ENCODE results near the gene ZNF197.
"Not testable (repeated sequence)": the region's sequence is repeated elsewhere in the genome, so short reads cannot be mapped to it uniquely, and the experiment has no call there.

Gene ZNF197

GRCh38 chr3:44624749-44625480, at the start of gene ZNF197:
ZNF197 (plus strand) TSS chr3:44625036; CDS start chr3:44629155, 4,119 bp downstream.
- peak; percentile 89 for DNase-seq

- no peak for DNase-seq
Observed at GRCh38 chr3:44576613-44577012, 48.2 kb upstream of the ZNF197 start.

DNA sequence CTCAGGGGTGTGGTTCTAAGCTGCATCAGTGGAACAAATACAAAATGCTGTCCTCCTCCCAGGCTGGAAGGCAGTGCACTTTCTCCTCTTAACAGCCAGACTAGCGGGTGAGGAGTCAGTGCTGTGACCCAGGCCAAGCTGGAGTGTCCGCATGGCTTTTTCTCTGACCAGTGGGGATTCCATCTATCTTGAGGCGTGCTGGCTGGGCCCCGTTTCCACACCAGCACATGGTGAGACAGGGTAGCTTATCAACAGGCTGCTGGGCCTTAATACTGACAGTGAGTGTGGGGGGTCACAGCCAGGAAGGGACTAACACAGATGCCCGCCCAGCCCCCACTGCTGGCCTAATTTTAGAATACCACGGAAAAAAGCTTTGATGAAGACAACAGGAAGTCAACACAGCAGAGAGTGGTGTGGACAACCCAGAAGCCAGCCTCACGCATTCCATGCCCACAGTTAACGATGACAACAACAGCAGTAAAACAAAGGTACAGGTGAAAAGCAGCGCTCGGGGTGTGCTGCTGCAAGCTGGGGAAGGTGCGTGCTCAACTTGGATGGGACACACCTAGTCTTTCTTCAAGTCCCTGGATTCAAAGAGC, 47.4 kb upstream of the ZNF197 start:
- not testable (repeated sequence) for DNase-seq

DNA sequence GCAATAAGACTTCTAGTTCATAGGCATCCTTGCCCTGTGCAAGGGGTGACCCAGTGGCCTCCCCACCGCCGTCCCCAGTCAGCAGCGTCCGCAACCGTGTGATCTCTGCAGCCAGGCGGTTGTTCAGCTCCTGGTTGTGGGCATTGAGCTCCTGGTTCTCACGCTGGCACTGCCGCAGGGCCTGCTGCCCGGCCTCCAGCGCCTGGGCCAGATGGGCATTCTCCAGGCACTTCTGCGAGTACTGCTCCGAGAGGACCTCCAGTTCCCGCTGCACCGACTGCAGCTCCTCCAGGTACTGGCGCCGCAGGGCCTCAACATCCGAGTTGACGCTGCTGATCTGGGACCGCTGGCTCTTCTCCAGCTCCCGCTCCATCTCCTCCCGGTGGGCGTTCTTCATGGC, 46.5 kb upstream of the ZNF197 start:
- DNase-seq, result not testable (repeated sequence)

GRCh38 chr3:44578924-44579515, 45.8 kb upstream of the ZNF197 start:
- DNase-seq, result not testable (repeated sequence)

GRCh38 chr3:44579749-44580148, 45.1 kb upstream of the ZNF197 start:
- DNase-seq, result not testable (repeated sequence)

- DNase-seq, result not testable (repeated sequence)
Observed at GRCh38 chr3:44580971-44581370, 43.9 kb upstream of the ZNF197 start.

DNA sequence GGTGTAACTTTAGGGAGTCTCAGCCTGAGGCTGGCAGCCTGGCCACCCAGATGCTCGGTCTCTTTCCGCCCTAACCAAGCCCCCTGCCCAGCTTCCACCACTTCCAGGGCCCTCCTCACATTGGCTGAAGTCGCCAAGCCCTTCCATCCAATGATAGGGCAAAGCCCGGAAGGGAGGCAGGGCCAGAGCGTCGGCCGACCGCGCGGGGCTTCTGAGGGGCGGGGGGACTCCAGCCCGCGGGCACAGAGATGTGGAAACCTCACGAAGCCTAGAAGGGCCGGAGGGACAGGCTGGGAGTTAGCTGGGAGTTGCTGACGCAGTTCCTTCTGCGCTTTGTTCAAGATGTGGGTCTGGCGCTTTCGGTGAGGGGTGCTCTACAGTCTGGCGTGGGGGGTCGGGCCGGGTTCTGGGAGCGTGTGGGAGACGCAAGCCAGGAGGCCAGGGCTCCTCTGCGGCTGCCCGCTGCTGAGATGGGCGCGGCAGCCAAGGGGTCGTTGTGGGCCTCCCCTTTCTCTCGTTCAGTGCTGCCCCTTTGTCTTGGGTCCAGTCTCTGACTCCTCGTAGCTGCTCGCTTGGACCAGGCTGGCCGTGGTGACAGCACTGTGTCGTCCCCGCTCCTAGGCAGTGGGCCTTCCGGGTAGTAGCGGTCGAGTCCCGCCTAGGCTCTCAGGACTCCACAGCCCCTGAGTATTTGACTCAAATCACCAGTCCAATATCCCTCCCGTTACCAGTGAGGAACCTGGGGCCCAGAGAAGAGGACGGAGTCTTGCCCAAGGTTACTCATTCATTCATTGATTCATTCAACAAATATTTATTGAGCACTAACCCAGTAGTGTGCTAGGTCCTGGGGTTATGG, 40.0 kb upstream of the ZNF197 start, which contains the start of gene ZNF660:
Gene ZNF660, plus strand, starts transcription at position 319 of the 856 bp plus-strand sequence. CDS start 9,230 bp downstream, outside the sequence.
- peak; percentile 96 for DNase-seq

DNA sequence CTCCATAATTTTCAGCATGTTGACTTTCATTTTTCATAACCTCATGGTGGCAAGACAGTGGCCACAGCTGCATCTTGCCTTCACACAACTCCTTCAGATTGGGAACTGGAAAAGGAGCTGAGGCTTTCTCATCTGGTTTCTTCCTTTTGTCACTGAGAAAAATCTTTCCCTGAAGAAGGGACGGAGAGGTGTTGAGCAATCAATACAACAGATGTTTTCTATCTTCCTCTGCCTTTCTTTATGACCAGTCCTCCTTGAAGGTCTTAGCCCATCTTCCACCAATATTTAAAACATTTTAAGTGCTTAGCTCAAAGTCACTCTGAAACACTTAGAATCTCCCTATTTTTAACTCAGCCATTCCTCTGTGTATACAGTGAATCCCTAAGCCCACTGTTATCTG, 28.2 kb upstream of the ZNF197 start:
- DNase-seq, result no peak

DNA sequence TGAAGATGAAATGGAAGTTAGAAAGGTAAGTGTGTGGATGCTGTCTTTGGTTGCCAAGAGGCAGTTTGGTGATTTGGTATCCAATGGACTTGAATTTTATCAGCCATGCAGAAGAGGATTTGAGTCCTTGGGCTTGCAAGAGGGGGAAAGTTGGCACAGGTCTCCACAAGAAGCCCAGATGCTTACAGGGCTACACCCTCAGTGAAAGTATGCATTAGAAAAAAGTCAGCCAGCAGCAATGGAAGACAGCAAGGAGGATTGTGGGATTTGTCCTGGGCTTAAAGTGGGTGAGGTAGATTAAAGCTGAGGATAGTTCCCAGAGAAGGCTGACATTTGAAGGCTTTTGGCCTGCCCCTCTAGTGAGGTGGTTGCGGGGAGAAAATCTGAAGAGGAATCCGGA, 23.1 kb upstream of the ZNF197 start:
- no peak for DNase-seq

- no peak for DNase-seq
Observed at GRCh38 chr3:44612678-44613077, 12.2 kb upstream of the ZNF197 start.

DNA sequence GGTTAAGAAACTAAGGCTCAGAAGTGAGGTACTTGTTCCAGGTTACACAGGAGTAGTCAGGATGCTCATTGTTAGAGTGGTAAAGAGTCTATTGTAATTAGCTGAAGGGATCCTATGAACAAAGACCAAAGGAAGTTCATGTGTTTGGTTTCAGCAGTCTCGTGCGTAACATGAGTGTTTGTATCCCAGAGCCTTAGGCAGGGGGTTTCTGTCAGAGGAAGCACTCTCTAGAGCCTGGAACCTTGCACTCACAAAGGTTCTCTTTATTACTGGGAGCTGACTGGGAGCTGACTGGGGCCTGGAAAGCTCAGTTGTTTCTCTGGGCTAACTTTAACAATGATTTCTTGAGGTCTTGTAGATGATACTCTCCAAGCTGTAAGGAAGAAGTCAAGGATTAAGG, 3.9 kb downstream of the ZNF197 start:
- no peak for DNase-seq

DNA sequence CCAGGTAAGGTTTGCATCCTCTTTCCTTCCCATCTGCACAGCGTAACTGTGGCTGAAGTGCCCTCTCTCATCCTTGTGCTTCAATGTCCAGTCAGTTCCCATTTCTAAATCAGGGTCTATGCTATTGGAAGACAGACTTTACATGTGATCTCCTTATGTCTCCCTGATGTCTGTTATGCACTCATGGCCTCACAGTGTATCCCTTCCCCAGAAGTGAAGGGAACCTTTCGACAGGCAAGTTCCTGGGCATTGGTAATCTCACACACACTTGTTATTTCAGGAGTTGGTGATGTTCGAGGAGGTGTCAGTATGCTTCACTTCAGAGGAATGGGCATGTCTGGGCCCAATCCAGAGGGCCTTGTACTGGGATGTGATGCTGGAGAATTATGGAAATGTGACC, 7.4 kb downstream of the ZNF197 start:
- DNase-seq, result no peak

DNA sequence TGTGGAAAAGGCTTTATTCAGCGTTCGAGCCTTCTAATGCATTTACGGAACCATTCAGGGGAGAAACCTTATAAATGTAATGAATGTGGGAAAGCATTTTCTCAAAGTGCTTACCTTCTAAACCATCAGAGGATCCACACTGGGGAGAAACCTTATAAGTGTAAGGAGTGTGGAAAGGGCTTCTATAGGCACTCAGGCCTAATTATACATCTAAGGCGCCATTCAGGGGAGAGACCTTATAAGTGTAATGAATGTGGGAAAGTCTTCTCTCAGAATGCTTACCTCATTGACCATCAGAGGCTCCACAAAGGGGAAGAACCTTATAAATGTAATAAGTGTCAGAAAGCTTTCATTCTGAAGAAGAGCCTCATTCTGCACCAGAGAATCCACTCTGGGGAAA, 17.5 kb downstream of the ZNF197 start:
- no peak for DNase-seq

DNA sequence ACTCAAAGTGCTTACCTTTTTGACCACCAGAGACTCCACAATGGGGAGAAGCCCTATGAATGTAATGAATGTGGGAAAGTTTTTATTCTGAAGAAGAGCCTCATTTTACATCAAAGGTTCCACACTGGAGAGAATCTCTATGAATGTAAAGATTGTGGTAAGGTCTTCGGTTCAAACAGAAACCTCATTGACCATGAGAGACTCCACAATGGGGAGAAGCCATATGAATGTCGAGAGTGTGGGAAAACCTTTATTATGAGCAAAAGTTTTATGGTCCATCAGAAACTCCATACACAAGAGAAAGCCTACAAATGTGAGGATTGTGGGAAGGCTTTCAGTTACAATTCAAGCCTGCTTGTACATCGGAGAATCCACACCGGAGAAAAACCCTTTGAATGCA, 18.2 kb downstream of the ZNF197 start:
- no peak for DNase-seq

DNA sequence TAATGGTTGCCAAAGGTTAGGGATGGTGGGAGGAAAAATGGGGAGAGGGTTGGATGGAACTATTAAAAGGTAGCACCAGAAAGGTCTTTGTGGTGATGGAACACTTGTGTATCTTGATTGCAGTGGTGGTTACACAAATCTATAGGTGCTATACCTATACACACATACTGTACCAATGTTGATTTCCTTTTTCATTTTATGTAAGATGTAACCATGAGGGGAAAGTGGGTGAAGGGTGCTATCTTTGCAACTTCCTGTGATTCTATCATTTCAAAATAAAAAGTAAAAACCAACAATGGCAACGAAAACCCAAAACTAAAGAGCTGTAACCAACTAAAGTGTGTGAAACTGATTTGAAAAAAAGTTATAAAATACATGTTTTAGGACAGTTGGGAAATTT, 22.9 kb downstream of the ZNF197 start:
- no peak for DNase-seq

- DNase-seq, result peak; percentile 89
Observed at GRCh38 chr3:44648564-44649229, 23.9 kb downstream of the ZNF197 start, which contains the start of gene ZNF35. ZNF35 (plus strand) TSS chr3:44648732; CDS start chr3:44651068, 2,336 bp downstream.

DNA sequence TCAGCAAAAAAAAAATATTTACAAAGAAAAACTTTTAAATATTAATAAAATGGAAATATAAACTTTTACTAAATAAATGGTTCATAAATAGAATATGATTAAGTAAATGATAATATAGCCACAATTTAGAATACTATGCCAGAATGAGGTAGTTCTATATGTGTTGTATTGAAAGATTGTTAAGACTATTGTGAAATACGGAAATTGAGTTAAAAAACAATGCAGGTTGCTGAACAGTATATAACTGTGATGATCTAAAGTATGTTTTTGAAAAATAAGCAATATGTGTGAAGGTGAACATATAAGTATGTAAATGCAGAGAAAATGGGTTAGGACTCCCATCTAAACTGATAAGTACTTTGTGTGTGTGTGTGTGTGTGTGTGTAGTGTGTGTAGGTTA, 24.9 kb downstream of the ZNF197 start:
- no peak for DNase-seq

DNA sequence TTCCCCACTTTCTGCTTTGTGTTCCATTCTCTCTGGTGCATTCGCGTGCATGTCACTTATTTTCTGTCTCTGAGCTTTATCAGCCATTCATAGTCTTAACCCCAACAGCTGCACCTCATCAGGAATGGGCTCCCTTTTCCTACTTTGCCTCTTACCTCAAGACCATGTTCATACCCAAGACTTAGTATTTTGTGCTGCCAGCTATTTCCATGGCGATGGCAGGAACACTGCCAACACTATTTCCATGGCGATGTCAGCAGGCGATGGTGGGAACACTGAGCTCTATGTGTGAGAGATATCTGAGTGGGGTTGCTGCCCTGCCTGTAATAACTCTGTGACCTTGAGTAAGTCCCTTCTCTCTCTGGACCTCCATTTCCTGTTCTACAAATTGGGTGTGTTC, 29.2 kb downstream of the ZNF197 start:
- no peak for DNase-seq

DNA sequence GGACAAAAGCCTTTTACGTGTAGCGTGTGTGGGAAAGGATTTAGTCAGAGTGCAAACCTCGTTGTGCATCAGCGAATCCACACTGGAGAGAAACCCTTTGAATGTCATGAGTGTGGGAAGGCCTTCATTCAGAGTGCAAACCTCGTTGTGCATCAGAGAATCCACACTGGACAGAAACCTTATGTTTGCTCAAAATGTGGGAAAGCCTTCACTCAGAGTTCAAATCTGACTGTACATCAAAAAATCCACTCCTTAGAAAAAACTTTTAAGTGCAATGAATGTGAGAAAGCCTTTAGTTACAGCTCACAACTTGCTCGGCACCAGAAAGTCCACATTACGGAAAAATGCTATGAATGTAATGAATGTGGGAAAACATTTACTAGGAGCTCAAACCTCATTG, 34.2 kb downstream of the ZNF197 start:
- DNase-seq, result no peak

- DNase-seq, result no peak
Observed at GRCh38 chr3:44659434-44659833, 34.6 kb downstream of the ZNF197 start.

DNA sequence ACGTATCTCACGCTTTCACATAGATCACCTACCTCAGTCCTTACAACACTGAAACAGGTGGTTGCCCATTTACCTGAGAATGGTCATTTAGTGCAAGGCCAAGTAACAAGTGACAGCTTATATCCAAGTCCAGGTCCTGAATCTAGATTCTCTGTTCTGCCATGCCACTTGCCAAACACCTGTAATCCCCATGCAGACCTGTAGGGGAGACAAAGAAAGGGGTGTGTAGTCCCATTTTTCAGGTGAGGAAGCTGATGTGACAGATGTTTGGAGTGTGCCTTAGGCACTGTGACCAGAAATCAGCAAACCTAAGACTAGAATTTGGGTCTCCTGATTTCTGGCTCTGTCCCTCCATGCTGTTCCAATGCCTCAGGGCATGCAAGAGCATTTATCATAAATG, 36.4 kb downstream of the ZNF197 start:
- no peak for DNase-seq
